GM21528 (cell line): ENCODE measurements around the gene RHOBTB3.
"Not testable (repeated sequence)": the region's sequence is repeated elsewhere in the genome, so short reads cannot be mapped to it uniquely, and the experiment has no call there.

Experiments
- ATAC-seq: cut with Tn5 transposase; IDR thresholded peaks from one replicate; pipeline ENCODE4 v1.9.1; 2021; ENCODE audit warnings: mild to moderate bottlenecking, moderate library complexity; ENCODE audit not compliant: unreplicated experiment, low FRiP score

RHOBTB3 gene, protein sequence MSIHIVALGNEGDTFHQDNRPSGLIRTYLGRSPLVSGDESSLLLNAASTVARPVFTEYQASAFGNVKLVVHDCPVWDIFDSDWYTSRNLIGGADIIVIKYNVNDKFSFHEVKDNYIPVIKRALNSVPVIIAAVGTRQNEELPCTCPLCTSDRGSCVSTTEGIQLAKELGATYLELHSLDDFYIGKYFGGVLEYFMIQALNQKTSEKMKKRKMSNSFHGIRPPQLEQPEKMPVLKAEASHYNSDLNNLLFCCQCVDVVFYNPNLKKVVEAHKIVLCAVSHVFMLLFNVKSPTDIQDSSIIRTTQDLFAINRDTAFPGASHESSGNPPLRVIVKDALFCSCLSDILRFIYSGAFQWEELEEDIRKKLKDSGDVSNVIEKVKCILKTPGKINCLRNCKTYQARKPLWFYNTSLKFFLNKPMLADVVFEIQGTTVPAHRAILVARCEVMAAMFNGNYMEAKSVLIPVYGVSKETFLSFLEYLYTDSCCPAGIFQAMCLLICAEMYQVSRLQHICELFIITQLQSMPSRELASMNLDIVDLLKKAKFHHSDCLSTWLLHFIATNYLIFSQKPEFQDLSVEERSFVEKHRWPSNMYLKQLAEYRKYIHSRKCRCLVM

DNA sequence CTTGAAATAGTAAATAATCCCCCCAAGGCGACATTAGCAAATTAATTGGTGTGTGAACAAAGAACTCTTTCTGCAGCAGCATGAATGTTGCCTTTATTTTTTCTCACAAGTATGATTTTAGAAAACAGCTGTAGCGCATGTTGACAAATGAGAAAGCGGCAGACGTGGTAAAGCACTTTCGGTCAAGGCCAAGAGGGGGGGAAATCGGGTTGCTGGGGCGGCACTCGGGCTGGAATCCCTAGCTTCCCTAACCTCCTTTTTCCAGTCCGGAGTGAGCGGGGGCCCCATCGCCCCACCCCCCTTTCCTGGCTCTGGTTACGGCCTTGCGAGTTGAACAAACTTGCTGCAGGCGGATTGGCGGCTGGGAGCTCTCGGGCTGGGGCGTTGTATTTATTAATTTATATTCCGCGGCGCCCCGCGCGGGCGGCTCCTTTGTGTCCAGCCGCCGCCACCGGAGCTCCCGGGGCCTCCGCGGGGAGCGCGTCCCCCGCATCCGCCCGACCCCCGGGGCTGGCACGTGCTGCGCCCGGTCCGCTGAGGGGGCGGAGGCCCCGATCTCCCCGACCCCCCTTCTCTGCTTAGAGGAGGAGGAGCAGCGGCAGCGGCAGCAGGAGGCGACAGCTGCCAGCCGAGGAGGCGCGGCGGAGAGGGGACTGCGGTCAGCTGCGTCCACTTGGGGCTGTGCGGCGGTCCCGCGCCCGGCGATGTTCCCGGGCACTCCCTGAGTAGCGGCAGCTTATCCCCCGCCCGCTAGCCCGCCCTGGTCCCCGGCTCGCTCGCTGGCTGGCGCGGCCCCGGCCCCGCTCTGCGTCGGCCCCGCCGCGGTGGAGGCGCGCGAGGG, at the start of gene RHOBTB3:
TSS of gene RHOBTB3 (plus strand) at position 607 of the 841 bp plus-strand sequence. CDS start 347 bp downstream, outside the sequence.
- ATAC-seq: peak; percentile 45

DNA sequence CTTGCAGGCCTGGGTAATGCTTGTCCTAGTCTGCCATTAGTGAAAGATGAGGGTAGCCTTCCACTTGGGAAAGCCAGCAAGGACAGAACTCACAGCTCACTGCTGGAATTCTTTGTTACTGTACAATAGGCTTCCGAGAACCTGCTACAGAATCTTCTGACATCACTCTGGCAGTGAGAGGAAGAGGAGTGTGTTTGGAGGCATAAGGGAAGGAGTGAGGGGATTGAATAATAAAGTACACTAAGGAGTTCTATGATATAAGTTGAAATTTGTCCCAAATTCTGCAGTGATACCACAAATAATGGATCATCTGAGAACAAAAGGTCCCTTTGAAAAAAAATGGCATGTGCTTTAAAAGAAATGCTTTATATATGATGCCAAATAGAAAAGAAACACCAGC, 48.2 kb upstream of the RHOBTB3 start, which contains the start of gene SPATA9:
TSS of gene SPATA9 (minus strand) at position 101 of the 400 bp plus-strand sequence. CDS start 137 bp downstream, outside the sequence.
- ATAC-seq: no peak

DNA sequence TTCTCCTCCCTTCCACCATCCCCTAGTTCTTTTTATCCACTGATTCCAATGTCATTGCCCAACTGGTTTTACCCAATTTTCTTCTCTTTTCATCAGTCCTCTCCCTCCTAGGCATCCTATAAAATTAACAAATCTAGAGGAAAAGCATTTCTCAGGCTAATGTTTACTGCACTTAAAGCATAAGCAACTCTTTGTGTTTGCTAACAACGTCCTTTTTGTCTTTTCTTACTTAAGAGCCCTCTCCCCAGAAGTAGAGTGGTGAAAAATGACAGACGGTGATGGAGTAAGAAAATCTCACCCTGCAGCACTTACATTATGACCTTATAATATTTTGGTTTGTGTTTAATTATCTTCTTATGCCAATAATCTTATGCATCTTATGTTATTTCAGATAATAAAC, 46.8 kb upstream of the RHOBTB3 start:
- ATAC-seq: no peak

- ATAC-seq: no peak
Measured at GRCh38 chr5:95686651-95687050, 44.5 kb upstream of the RHOBTB3 start.

- ATAC-seq: no peak
Measured at GRCh38 chr5:95689680-95690079, 41.5 kb upstream of the RHOBTB3 start.

- no peak for ATAC-seq
Measured at GRCh38 chr5:95690333-95690732, 40.8 kb upstream of the RHOBTB3 start.

GRCh38 chr5:95697781-95698681, 33.1 kb upstream of the RHOBTB3 start:
- ATAC-seq: no peak

- ATAC-seq: no peak
Measured at GRCh38 chr5:95699337-95699736, 31.8 kb upstream of the RHOBTB3 start.

DNA sequence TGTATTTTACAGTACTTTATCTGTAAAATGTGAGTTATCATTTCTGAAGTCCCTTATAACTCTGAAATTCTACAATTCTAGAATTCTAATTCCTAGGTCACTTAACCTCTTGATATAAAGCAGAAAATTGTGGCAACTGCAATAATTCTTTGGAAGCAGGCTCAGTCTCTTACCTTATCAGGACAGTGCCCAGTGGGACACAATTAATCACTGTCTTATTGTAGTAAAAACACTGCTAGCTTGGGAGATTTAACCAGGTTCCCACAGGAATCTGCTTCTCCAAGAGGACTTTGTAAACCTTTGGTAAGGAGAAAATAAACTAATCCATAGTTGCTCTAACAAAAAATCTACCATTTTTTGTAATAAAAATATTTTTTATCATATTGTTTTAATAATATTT, 30.1 kb upstream of the RHOBTB3 start:
- no peak for ATAC-seq

- no peak for ATAC-seq
Measured at GRCh38 chr5:95704150-95704549, 27.0 kb upstream of the RHOBTB3 start.

DNA sequence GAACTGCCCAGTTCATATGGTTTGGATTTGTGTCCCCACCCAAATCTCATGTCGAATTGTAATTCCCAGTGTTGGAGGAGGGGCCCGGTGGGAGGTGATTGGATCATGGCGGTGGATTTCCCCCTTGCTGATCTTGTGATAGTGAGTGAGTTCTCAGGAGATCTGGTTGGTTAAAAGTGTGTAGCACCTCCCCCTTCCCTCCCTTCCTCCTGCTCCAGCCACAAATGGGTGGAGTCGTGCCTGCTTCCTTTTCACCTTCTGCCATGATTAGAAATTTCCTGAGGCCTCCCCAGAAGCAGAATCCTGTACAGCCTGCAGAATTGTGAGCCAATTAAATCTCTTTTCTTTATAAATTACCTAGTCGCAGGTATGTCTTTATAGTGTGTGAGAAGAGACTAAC, 24.9 kb upstream of the RHOBTB3 start:
- not testable (repeated sequence) for ATAC-seq

DNA sequence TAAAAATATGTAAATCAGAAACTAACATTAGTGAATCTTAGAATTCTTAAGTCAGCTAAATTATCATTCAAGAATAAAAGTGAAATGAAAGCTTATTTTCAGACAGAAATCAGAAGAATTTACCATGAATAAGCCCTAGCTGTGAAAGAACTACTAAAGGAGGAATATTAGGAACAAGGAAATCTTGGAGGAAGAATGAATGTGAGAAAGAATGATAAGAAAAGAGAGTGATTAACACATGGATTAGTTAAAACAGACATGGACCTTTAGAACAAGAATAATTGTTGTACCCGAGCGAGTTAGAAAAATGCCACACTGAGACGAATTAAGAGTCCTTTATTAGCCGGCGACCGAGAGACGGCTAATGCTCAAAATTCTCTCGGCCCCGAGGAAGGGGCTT, 24.1 kb upstream of the RHOBTB3 start:
- ATAC-seq: no peak

DNA sequence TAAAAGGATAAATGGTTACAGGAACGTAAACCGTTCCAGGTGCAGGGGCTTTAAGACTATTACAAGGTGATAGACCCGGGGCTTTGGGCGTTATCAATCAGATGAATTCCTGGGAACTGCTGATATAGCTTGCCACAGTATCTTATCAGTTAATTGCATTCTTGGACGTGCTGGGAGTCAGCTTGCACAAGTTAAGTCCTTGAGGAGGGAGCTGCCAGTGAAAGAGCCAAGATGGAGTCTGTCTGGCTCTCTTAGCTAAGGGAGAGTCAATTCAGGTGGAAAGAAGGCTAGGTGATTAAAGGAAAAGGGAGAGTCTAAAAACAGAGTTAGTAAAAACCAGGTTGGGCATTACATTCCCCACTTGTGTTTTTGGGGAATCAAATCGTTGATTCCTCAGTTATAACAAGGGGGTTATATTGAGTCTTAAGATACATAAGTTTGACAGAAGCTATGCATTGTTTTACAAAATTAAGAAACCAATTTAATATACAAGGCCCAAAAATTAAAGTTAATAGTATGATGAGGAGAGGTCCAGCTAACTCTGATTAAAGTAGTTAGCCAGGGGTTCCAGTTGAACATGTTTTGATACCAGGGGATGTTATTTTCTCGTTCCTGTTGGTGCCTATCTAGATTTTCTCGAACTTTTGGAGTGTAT, 23.5 kb upstream of the RHOBTB3 start:
- not testable (repeated sequence) for ATAC-seq

DNA sequence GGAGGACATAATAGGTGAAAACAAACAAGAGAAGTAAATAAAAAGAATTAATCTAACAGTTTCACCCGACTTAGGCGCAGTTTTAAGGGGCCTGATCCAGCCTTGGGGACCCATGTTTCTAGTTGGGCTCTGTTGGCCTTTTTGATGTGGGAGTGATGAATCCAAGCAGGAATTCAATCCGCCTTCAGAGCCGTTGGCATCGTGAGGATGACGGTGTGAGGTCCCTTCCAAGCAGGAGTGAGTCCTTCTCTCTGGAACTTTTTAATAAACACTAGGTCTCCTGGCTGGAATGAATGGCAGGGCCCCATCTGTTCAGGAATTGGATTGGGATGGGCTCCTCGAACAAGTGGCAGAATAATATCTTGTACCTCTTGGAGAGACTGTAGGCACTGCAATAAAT, 22.3 kb upstream of the RHOBTB3 start:
- ATAC-seq: no peak

- ATAC-seq: no peak
Measured at GRCh38 chr5:95709967-95710650, 21.0 kb upstream of the RHOBTB3 start.

DNA sequence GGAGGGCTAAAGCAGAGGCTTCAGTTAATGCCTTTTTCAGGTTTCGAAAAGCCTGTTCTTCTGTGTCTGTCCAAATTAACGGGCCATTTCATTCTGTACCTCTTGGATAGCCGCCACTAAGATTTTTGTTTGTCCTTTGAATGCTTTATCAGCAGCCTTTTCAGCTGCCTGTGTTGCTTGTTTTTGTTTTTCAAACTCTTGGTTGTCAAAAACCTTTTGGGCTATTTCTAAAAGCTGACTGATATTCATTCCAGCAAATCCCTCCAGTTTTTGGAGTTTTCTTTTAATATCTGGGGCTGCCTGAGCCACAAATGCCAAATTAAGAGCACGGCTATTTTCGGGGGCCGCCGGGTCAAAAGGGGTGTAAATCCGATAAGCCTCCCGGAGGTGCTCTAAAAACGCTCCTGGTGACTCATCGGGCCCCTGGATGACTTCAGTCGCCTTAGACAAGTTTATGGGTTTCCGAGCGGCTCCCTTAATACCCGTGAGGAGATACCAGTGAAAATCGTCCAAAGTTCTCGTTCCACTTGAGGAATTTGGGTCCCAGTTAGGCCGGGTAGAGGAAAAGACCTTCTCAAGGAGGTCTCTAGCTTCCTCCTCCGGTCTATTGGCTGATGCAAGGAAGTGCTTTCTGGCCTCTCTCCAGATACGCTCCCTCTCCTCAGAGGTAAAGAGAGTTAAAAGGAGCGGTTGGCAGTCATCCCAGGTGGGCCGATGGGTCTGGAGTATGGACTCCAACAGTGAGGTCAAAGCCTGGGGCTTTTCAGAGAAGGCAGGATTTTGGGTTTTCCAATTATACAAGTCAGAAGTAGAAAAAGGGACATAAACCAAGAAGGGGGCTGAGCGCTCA, 20.3 kb upstream of the RHOBTB3 start:
- ATAC-seq: not testable (repeated sequence)

- no peak for ATAC-seq
Measured at GRCh38 chr5:95711501-95712346, 19.4 kb upstream of the RHOBTB3 start.
